ENCODE data around the gene VTI1A.

GRCh38 chr10:112671743-112672142 is 224.7 kb downstream of the VTI1A start:
- TF ChIP-seq POLR2AphosphoS5 (IDR thresholded peaks at IDR 0.05), result no peak
- TF ChIP-seq, protein P1, sequence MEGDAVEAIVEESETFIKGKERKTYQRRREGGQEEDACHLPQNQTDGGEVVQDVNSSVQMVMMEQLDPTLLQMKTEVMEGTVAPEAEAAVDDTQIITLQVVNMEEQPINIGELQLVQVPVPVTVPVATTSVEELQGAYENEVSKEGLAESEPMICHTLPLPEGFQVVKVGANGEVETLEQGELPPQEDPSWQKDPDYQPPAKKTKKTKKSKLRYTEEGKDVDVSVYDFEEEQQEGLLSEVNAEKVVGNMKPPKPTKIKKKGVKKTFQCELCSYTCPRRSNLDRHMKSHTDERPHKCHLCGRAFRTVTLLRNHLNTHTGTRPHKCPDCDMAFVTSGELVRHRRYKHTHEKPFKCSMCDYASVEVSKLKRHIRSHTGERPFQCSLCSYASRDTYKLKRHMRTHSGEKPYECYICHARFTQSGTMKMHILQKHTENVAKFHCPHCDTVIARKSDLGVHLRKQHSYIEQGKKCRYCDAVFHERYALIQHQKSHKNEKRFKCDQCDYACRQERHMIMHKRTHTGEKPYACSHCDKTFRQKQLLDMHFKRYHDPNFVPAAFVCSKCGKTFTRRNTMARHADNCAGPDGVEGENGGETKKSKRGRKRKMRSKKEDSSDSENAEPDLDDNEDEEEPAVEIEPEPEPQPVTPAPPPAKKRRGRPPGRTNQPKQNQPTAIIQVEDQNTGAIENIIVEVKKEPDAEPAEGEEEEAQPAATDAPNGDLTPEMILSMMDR (IDR thresholded peaks at IDR 0.05), result no peak
